ENCODE measurements around the gene MTHFSD. TPM values are rescaled to one million over a fixed set of nuclear protein-coding genes. Genes with fewer than 3 reads are reported as not detected.

MTHFSD gene
- total RNA-seq, 1 donor from 2014 or later = 28.7 TPM

DNA sequence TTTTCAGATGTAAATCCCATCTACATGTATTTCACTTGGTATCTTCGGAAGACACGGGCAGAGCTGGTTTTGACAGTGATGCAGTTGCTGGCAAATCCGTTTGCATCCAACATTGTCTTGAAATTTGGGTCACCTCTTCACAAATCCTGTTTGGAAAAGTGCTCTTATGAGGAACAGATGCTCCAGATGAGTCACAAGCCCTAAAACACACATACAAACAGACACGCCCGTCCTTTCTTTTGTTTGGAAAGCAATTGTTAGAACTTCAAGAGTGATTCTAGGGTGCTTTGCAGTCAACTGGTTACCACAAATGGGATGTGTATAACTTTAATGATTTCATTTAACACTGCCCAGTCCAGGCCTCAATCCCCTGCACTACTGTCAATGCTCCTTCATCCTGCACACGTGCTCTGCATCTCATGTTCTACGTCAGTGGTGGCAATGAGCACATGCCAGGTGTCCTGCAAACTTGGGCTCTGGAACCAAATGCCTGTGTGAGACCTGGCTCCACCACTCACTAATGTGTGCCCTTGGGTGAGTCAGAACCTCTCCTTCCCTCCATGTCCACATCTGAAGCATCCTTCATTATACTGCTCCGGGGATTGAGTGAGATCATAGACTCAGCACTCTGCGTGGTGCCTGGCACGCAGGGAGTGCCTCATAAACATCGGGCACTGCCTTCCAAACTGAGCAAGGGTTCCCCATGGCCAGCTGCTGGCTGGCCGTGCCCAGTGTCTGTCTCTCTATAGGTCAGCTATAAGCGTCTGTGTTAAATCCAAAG, 64.0 kb downstream of the MTHFSD start:
- DNase-seq (ENCODE audit: low spot score) = no peak

DNA sequence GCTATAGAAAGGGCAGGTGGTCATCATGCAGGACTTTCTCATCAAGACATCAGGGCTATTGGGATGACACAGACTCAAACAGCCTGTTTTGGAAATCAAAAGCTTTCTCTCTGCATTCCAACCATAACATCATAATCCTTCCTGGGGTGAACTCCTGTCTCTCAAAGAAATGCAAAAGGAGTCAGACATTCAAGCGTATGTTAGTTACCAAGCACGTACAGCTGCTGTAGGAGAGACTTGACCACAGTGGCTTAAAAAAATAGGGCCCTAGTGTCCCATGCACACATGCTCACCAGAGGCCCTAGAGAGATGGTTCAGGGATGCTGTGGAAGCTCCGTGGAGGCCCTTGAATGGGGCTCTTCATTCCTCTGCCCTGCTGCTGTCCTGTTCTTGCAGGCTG, 69.3 kb downstream of the MTHFSD start:
- DNase-seq (ENCODE audit: low spot score) = no peak

DNA sequence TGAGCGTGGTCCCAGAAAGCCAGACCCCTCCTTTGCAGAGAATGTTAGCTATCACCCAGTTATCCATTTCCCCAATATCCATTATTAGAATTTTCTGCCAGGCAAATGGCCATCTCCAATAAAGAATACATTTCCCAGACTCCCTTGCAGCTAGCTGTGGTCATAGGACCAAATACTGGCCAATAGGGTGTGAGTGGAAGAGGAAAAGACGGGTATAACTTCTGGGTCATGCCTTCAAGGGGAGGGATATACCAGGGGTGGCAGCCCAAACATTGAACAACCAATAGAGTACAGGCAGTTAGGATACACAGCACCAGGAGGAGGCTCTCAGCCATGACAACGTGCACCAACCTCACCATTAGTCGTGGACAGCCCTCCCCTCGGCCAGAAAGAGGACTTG, 70.8 kb downstream of the MTHFSD start:
- no peak for DNase-seq (ENCODE audit: low spot score)

DNA sequence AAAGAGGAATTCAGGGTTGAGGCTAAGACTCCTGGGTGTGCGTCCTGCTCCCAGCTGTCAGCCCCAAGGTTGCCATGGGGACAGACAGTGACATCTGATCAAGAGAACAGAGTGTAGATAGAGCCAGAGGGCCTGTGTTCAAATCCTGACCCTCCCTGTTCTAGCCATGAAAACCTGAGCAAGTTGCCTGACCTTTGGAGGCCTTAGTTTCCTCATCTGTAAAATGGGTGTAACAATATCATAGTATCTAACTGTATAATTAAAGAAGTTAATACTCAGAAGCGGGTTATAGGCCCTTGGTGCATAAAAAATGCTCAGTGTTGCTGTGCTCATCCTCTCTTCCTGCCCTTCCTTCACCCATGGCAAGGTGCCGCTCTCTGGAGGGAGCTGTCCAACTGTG, 73.4 kb downstream of the MTHFSD start:
- DNase-seq (ENCODE audit: low spot score) = no peak

DNA sequence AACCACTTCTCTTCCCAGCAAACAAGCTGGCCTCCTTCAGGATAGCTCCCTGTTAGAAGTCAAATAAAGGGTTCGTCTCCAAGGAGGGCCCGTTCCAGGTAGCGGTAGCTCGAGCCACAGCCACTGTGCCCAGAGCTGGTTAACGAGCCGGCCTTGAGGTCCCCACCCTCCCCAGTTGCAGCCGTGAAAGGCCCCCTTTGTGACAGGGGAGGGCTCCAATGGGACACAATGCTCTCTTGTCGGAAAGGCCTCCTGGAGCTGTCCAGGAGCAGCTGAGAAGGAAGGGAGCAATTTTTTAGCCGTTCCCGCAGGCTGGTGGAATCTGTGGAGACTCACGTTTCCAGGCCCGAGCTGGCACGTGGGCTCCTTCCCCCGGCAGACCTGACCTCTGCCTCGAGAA, 74.6 kb downstream of the MTHFSD start:
- DNase-seq (ENCODE audit: low spot score) = no peak

Other genes with a start within 250 kb of the MTHFSD start
- 31.7 TPM for gene FOXF1, start 44.7 kb downstream of the MTHFSD start, total RNA-seq
- gene FOXC2, start 11.6 kb upstream of the MTHFSD start, total RNA-seq = 7.3 TPM
- 10.9 TPM for gene FOXL1, start 23.3 kb upstream of the MTHFSD start, total RNA-seq

Data from ureter (tissue), 1 donor.